Measurements from ENCODE around the gene PDLIM5.

The PDLIM5 gene

DNA sequence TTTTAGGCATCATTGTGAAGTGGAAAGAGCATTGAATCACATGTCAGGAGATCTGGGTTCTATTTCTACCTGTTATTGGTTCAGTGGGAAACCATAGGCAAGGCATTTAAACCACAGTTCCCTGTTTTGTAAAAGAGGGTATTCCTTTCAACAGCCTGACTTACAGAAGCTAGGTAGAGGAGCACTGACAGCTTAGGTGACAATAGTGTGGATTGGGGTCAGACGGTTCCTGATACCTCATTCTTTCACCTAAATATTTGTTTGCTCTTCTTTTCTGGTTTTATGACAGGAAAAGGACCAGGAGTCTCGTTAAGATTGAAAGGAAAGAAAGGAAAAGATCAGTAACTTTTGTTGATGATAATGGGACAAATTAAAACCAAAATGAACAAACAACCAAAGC lies 15.9 kb upstream of the PDLIM5 start:
- ChIA-PET POLR2A (ENCODE audit: low non-redundant PET) (no interaction called here), CTCF (interaction anchor here (0.7 kb wide), 1 partner anchor 111 kb away, joined by 3 read pairs; no protein-coding TSS in a partner anchor)
- no peak overlapping the region for H3K27ac ChIP-seq
- TF ChIP-seq, protein P1, sequence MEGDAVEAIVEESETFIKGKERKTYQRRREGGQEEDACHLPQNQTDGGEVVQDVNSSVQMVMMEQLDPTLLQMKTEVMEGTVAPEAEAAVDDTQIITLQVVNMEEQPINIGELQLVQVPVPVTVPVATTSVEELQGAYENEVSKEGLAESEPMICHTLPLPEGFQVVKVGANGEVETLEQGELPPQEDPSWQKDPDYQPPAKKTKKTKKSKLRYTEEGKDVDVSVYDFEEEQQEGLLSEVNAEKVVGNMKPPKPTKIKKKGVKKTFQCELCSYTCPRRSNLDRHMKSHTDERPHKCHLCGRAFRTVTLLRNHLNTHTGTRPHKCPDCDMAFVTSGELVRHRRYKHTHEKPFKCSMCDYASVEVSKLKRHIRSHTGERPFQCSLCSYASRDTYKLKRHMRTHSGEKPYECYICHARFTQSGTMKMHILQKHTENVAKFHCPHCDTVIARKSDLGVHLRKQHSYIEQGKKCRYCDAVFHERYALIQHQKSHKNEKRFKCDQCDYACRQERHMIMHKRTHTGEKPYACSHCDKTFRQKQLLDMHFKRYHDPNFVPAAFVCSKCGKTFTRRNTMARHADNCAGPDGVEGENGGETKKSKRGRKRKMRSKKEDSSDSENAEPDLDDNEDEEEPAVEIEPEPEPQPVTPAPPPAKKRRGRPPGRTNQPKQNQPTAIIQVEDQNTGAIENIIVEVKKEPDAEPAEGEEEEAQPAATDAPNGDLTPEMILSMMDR (conservative IDR thresholded peaks at IDR 0.05; ENCODE audit: low read depth) = no peak
- DNase-seq (ENCODE audit: low spot score) = no peak

DNA sequence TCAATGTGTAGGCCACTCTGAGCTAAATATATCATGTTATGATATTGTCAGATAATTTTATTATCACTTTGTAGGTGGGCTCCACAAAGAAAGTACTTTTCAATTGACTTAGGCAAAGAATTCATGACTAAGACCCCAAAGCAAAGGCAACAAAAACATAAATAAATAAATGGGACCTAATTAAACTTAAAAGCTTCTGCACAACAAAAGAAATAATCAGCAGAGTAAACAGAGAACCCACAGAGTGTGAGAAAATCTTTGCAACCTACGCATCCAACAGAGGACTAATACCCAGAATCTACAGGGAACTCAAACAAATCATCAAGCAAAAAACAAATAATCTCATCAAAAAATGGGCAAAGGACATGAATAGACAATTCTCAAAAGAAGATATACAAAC lies 15.2 kb upstream of the PDLIM5 start:
- TF ChIP-seq, protein P1 (conservative IDR thresholded peaks at IDR 0.05; ENCODE audit: low read depth) = no peak
- H3K27ac ChIP-seq = no peak overlapping the region
- no peak for DNase-seq (ENCODE audit: low spot score)
- CTCF ChIA-PET = no interaction called here
- POLR2A ChIA-PET (ENCODE audit: low non-redundant PET) = no interaction called here

DNA sequence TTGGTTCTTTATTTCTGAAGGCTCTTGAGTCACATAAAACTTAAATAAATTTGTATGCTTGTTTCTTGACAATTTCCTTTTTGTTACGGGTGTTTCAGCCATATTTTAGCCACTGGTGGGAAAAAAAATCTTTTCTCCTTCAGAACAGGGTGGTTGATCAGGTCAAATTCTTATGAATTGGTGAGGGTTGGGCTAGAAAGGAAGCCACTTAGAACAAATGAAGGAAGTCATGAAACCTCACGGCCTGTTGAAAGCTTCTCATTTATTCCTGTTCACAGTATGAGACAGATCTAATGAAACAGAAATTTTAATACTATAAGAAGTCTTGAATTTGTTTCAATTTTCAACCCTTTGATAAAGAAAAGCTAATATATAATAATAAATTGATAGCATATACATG lies 12.1 kb upstream of the PDLIM5 start:
- ChIA-PET CTCF (no interaction called here), POLR2A (ENCODE audit: low non-redundant PET) (no interaction called here)
- no peak overlapping the region for H3K27ac ChIP-seq
- DNase-seq (ENCODE audit: low spot score) = no peak
- TF ChIP-seq, protein P1 (conservative IDR thresholded peaks at IDR 0.05; ENCODE audit: low read depth) = no peak

DNA sequence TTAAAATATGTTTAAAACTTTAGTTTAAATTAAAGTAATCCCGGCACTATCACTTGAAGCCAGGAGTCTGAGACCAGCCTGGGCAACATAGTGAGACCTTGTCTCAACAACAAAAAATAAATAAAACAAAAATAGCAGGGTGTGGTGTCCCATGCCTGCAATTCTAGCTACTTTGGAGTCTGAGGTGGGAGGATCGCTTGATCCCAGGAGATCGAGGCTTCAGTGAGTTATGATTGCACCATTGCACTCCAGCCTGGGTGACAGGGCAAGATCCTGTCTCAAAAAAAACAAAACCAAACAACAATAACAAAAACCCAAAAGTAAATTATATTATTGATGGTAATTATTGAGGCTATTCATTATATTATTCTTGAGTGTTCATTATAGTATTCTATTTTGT lies 9.9 kb upstream of the PDLIM5 start:
- no peak overlapping the region for H3K27ac ChIP-seq
- TF ChIP-seq, protein P1 (conservative IDR thresholded peaks at IDR 0.05; ENCODE audit: low read depth) = no peak
- ChIA-PET CTCF (no interaction called here), POLR2A (ENCODE audit: low non-redundant PET) (no interaction called here)
- no peak for DNase-seq (ENCODE audit: low spot score)

DNA sequence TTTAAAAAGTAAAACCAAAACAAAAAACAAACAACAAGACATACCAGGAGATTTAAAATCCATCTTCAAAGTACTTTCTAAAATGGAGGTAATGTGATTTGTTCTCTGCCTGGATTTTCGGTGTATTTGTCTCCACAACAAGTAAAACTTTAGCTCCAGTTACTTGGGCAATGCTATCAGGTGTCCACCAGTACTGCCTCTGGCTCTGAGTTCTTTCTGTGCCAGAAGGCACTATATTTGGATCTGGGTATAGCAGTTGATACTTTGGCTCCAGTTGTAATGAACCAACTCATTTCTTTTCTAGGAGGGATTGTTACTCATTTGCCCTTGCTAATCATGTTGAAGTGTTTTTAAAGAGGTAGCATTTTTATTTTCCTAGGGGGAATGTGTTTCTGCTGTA lies 9.5 kb upstream of the PDLIM5 start:
- no peak overlapping the region for H3K27ac ChIP-seq
- ChIA-PET POLR2A (ENCODE audit: low non-redundant PET) (no interaction called here), CTCF (interaction anchor here (0.7 kb wide), 1 partner anchor 115 kb away, joined by 3 read pairs; no protein-coding TSS in a partner anchor)
- TF ChIP-seq, protein P1 (conservative IDR thresholded peaks at IDR 0.05; ENCODE audit: low read depth) = no peak
- DNase-seq (ENCODE audit: low spot score) = no peak

- no peak overlapping the region for H3K27ac ChIP-seq
- TF ChIP-seq, protein P1 (conservative IDR thresholded peaks at IDR 0.05; ENCODE audit: low read depth) = no peak
- peak; percentile 30 for DNase-seq (ENCODE audit: low spot score)
- CTCF ChIA-PET = no interaction called here
- POLR2A ChIA-PET (ENCODE audit: low non-redundant PET) = no interaction called here
Measured at GRCh38 chr4:94446386-94446785, 5.4 kb upstream of the PDLIM5 start.
